Ishikawa (cell line): Measurements from ENCODE around the gene TMEM272.

Experiments used
- CEBPB ChIP-seq: IDR thresholded peaks from 2 replicates; pipeline ENCODE4 v1.6.1; 2012
- EP300 ChIP-seq: IDR thresholded peaks from 2 replicates; pipeline ENCODE4 v1.6.1; 2012; ENCODE audit warnings: borderline replicate concordance
- FOXM1 ChIP-seq: IDR thresholded peaks from 2 replicates; pipeline ENCODE4 v1.6.1; 2012; ENCODE audit warnings: low read depth, borderline replicate concordance
- NFIC ChIP-seq: IDR thresholded peaks from 2 replicates; pipeline ENCODE4 v1.6.1; 2012
- RAD21 ChIP-seq: IDR thresholded peaks from 2 replicates; pipeline ENCODE4 v1.6.1; 2012; ENCODE audit warnings: low read depth
- TAF1 ChIP-seq: IDR thresholded peaks from 2 replicates; pipeline ENCODE4 v1.6.1; 2012; ENCODE audit warnings: low read depth, mild to moderate bottlenecking
- TEAD4 ChIP-seq: IDR thresholded peaks from 2 replicates; pipeline ENCODE4 v1.6.1; 2012
- YY1 ChIP-seq: IDR thresholded peaks from 2 replicates; pipeline ENCODE4 v1.6.1; 2012; ENCODE audit warnings: low read depth
- TF ChIP-seq, protein P1 (sequence below): IDR thresholded peaks from 2 replicates; pipeline ENCODE4 v1.6.1; 2012; ENCODE audit warnings: low read depth, mild to moderate bottlenecking
- TF ChIP-seq, protein P2 (sequence below): IDR thresholded peaks from 2 replicates; pipeline ENCODE4 v1.6.1; 2012

DNA sequence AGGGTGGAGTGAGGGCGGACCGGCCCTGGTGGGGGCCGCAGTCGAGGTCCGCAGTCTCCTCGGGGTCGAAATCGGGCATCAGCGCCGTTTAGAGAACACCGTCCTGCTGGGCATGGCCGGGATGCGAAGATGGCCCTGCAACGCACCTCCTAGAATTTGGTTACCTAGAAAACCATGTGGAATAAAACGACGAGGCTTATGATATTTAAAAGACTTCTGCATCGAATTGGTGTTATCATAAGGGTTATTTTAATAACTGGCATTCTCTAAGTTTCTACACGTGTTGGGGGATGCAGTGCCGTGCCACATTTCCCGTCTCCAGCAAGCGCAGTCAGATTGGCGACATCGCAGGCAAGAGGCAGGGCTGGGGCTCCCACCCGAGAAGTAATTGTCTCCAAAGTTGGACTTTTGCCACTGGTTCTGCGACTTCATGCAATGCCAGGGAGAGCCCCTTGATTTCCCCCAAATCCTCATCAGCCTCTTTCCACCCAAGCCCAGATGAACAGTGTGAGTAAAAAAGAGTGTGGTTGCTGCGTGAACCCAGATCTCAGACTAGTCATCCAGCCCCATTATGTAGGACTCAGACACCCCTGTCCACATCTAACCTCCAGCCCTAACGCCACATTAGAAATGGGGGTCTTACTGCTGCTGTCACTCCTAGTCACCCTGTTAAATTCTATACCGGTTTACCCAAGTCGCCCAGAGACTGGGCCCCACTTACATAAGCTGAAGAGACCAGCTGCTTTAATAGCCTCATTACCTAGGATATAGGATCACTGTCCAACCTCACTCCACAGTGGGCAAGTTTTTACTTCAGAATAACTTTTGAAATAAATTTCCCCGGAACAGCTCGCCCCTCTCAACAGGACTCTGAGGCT lies 40.4 kb downstream of the TMEM272 start:
- TF ChIP-seq EP300 (no peak), RAD21 (no peak), TEAD4 (no peak), CEBPB (no peak), FOXM1 (no peak), YY1 (no peak), TAF1 (no peak), NFIC (no peak)
- TF ChIP-seq, protein P1, sequence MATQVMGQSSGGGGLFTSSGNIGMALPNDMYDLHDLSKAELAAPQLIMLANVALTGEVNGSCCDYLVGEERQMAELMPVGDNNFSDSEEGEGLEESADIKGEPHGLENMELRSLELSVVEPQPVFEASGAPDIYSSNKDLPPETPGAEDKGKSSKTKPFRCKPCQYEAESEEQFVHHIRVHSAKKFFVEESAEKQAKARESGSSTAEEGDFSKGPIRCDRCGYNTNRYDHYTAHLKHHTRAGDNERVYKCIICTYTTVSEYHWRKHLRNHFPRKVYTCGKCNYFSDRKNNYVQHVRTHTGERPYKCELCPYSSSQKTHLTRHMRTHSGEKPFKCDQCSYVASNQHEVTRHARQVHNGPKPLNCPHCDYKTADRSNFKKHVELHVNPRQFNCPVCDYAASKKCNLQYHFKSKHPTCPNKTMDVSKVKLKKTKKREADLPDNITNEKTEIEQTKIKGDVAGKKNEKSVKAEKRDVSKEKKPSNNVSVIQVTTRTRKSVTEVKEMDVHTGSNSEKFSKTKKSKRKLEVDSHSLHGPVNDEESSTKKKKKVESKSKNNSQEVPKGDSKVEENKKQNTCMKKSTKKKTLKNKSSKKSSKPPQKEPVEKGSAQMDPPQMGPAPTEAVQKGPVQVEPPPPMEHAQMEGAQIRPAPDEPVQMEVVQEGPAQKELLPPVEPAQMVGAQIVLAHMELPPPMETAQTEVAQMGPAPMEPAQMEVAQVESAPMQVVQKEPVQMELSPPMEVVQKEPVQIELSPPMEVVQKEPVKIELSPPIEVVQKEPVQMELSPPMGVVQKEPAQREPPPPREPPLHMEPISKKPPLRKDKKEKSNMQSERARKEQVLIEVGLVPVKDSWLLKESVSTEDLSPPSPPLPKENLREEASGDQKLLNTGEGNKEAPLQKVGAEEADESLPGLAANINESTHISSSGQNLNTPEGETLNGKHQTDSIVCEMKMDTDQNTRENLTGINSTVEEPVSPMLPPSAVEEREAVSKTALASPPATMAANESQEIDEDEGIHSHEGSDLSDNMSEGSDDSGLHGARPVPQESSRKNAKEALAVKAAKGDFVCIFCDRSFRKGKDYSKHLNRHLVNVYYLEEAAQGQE: no peak
- TF ChIP-seq, protein P2, sequence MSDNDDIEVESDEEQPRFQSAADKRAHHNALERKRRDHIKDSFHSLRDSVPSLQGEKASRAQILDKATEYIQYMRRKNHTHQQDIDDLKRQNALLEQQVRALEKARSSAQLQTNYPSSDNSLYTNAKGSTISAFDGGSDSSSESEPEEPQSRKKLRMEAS: no peak
